ENCODE data around the gene MAPK9.

DNA sequence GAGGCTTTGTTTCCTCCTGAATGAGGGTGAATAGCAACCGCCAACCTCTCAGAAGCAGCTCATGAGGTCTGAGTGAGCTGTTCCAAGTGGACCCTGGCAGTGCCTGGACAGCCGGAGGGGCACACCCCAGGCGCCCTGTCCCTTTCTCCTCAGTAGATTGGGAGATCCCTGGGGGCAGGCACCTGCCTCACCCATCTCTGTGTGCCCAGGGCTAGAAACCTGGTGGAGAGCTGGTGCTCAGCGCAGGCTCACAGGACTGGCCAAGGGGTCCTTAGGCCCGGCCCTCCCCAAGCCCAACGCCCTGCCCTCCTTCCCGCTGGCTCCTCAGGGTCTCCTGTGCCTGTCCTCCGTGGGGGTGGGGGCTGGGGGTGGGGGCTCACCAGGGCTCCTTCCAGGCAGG is 14.9 kb upstream of the MAPK9 start:
- no peak for TF ChIP-seq CTCF (IDR thresholded peaks at IDR 0.05 in 2 of 3, conservative IDR thresholded peaks at IDR 0.05 in 1 of 3; ENCODE audit: borderline replicate concordance in 1 of 3, insufficient read depth in 1 of 3, low read depth in 2 of 3, low read length in 2 of 3)
- TF ChIP-seq POLR2A (IDR thresholded peaks at IDR 0.05; ENCODE audit: borderline replicate concordance, extremely low read depth, insufficient read depth, insufficient read length) = no peak
- no peak for TF ChIP-seq POLR2AphosphoS5 (IDR thresholded peaks at IDR 0.05; ENCODE audit: low read depth, low read length)
- no peak for TF ChIP-seq CBX3 (IDR thresholded peaks at IDR 0.05; ENCODE audit: low read depth)
- no peak for TF ChIP-seq ATF3 (IDR thresholded peaks at IDR 0.05)
- no peak for TF ChIP-seq SRF (IDR thresholded peaks at IDR 0.05; ENCODE audit: low read depth)
- TF ChIP-seq SIN3A (IDR thresholded peaks at IDR 0.05; ENCODE audit: low read depth) = no peak
- TF ChIP-seq REST (IDR thresholded peaks at IDR 0.05; ENCODE audit: low read depth) = no peak
- no peak for TF ChIP-seq EZH2 (IDR thresholded peaks at IDR 0.05)
- TF ChIP-seq JUND (IDR thresholded peaks at IDR 0.05) = no peak

All from HCT116 (cell line).